ENCODE measurements around the gene YTHDF2.
"Not testable (repeated sequence)": the region's sequence is repeated elsewhere in the genome, so short reads cannot be mapped to it uniquely, and the experiment has no call there.

The YTHDF2 gene

GRCh38 chr1:28790377-28791035 is 53.8 kb downstream of the YTHDF2 start:
- no peak for DNase-seq (ENCODE audit: low read depth)
- TF ChIP-seq, protein P1, sequence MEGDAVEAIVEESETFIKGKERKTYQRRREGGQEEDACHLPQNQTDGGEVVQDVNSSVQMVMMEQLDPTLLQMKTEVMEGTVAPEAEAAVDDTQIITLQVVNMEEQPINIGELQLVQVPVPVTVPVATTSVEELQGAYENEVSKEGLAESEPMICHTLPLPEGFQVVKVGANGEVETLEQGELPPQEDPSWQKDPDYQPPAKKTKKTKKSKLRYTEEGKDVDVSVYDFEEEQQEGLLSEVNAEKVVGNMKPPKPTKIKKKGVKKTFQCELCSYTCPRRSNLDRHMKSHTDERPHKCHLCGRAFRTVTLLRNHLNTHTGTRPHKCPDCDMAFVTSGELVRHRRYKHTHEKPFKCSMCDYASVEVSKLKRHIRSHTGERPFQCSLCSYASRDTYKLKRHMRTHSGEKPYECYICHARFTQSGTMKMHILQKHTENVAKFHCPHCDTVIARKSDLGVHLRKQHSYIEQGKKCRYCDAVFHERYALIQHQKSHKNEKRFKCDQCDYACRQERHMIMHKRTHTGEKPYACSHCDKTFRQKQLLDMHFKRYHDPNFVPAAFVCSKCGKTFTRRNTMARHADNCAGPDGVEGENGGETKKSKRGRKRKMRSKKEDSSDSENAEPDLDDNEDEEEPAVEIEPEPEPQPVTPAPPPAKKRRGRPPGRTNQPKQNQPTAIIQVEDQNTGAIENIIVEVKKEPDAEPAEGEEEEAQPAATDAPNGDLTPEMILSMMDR (IDR thresholded peaks at IDR 0.05; ENCODE audit: low read depth, low read length, missing control alignments): no peak

GRCh38 chr1:28791929-28792328 is 55.2 kb downstream of the YTHDF2 start:
- DNase-seq (ENCODE audit: low read depth): not testable (repeated sequence)

More at GRCh38 chr1:28790377-28791035, 53.8 kb downstream of the YTHDF2 start:
- no peak overlapping the region for H3K4me3 ChIP-seq (ENCODE audit: low read depth, low read length)

GRCh38 chr1:28792644-28793121 is 55.9 kb downstream of the YTHDF2 start:
- DNase-seq (ENCODE audit: low read depth): no peak
- H3K4me3 ChIP-seq (ENCODE audit: low read depth, low read length): no peak overlapping the region
- TF ChIP-seq, protein P1 (IDR thresholded peaks at IDR 0.05; ENCODE audit: low read depth, low read length, missing control alignments): peak; percentile 33

More at GRCh38 chr1:28791929-28792328, 55.2 kb downstream of the YTHDF2 start:
- H3K4me3 ChIP-seq (ENCODE audit: low read depth, low read length): not testable (repeated sequence)

GRCh38 chr1:28794582-28794981 is 57.8 kb downstream of the YTHDF2 start:
- not testable (repeated sequence) for H3K4me3 ChIP-seq (ENCODE audit: low read depth, low read length); DNase-seq (ENCODE audit: low read depth)

- DNase-seq (ENCODE audit: low read depth): no peak
- no peak overlapping the region for H3K4me3 ChIP-seq (ENCODE audit: low read depth, low read length)
- TF ChIP-seq, protein P1 (IDR thresholded peaks at IDR 0.05; ENCODE audit: low read depth, low read length, missing control alignments): no peak
Measured at GRCh38 chr1:28796352-28797211, 59.8 kb downstream of the YTHDF2 start.

DNA sequence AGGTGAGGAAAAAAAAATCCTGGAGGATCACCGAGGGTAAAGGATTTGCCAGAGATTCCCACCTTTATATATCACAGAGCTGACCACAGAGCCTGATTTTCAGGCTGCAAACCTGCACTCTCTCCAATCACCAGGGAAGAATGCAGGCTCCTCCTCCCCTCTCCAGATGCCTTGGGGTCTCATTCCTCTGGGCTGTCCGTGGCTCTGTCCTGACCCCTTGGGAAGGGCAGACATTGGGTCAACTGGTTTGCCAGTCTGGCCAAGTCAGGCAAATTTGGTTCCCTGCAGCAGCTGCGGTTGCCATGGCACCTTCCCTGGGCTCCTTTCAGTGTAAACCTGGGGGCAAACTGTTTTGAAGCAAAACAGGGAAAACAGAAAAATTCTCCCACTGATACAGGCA is 63.6 kb downstream of the YTHDF2 start:
- TF ChIP-seq, protein P1 (IDR thresholded peaks at IDR 0.05; ENCODE audit: low read depth, low read length, missing control alignments): no peak
- DNase-seq (ENCODE audit: low read depth): no peak
- H3K4me3 ChIP-seq (ENCODE audit: low read depth, low read length): no peak overlapping the region

DNA sequence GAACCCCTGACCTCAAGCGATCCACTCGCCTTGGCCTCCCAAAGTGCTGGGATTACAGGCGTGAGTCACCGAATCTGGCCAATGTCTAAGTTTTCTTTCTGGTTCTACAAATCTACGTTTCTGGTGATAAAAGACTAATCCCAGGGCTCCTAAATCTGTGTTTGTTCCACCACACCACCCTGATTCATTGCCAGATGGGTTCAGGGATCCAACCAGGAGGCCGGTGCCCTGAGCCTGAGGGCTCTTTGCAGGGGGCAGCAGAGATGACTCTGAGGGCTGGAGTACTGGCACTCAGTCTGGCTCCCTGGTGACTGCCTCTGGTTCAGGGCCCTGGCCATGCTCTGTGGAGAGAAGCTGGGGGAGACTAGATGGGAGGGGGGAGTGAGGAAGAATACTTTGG is 64.7 kb downstream of the YTHDF2 start:
- TF ChIP-seq, protein P1 (IDR thresholded peaks at IDR 0.05; ENCODE audit: low read depth, low read length, missing control alignments): no peak
- H3K4me3 ChIP-seq (ENCODE audit: low read depth, low read length): no peak overlapping the region
- no peak for DNase-seq (ENCODE audit: low read depth)
